Measurements from ENCODE around the gene CDH8.

Gene CDH8, protein sequence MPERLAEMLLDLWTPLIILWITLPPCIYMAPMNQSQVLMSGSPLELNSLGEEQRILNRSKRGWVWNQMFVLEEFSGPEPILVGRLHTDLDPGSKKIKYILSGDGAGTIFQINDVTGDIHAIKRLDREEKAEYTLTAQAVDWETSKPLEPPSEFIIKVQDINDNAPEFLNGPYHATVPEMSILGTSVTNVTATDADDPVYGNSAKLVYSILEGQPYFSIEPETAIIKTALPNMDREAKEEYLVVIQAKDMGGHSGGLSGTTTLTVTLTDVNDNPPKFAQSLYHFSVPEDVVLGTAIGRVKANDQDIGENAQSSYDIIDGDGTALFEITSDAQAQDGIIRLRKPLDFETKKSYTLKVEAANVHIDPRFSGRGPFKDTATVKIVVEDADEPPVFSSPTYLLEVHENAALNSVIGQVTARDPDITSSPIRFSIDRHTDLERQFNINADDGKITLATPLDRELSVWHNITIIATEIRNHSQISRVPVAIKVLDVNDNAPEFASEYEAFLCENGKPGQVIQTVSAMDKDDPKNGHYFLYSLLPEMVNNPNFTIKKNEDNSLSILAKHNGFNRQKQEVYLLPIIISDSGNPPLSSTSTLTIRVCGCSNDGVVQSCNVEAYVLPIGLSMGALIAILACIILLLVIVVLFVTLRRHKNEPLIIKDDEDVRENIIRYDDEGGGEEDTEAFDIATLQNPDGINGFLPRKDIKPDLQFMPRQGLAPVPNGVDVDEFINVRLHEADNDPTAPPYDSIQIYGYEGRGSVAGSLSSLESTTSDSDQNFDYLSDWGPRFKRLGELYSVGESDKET

DNA sequence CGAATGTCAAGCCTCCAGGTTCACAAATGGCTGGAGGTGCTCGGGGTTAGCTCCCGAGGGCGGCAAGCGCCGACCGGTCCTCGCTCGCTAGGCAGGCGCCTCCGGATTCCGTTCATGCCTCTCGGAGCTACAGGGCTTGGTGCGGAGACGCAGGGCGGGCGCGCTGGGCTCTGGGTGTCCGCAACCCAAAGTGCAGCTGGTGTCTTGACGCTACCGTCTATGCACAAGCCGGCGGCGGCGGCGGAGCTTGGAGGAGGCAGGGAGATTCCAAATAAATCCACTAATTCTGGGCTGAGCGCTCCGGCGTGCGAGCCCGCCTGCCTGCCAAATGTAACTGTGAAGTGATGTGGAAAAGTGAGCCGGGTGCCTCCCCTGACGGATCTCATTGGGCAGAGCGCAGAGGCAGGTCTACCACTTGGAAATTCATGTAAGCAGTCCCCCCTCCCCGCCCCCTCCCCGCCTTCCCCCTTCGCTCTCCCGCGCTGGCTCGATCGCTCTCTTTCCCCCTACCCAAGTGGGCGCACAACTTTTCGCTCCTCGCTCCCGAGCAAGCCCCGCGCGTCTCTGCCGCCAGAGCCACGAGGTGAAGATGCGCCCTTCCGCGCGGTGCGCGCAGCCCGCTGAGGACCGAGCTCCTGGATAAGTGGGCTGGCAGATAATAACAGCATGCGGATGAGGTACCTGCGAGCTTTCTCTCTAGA is at the start of gene CDH8:
Gene CDH8, minus strand, starts transcription at position 338 of the 701 bp plus-strand sequence. CDS start 15,035 bp downstream, outside the sequence.
- no peak for DNase-seq (ENCODE audit: low read depth)

DNA sequence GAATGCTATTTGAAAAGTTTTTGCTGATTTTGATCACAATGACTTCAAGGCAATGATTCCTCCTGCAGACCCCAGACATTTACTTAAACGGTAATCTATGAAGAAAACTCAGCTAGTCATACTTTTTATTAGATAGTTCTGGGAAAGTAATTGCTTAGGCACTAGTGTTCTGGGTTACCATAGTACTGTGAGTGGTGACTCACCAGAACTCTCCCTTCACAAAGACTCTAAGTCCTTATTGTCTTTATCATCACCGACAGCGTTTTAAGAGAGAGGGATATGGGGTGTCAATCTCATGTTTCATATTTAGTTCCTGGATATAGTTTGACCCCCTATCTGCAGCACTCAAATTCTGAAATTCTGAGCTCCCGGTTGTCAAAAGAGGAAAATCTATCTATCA is 43.0 kb upstream of the CDH8 start:
- DNase-seq (ENCODE audit: low read depth): no peak

DNA sequence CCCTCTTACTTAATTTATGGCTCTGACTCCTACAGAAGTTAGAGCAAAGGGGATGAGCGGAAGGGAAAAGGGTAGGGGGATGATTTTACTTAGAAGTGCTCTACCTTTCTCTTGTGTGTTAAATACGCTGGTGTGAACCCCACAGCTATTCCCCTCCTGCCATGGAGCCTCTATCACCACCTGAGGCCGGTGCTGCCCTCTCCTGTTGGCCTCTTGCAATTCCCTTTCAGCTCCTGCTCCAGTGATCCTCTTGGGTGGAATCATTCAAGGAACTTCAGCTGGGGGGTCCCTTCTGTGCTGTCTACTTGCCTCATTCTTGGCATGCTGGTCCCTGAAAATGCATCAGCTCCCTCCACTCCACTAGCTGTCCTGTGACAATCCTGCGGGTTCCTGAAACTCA is 41.8 kb upstream of the CDH8 start:
- DNase-seq (ENCODE audit: low read depth): no peak

DNA sequence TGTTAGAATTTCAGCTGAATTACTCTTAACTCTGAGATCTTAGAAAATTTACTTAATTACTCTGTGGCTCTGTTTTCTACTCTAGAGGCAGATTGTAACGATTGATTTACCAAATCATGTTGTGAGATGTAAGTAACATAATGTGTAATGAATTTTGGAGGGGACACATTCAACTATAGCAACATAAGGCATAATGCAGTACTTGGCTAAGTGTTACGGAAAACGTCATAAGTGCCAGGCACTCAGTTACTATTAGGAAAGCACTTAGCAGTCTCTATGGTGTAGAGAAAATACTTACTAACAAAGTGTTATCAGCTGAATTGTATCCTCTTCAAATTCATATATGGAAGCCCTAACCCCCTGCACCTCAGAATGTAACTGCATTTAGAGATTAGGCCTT is 40.6 kb upstream of the CDH8 start:
- DNase-seq (ENCODE audit: low read depth): no peak

DNA sequence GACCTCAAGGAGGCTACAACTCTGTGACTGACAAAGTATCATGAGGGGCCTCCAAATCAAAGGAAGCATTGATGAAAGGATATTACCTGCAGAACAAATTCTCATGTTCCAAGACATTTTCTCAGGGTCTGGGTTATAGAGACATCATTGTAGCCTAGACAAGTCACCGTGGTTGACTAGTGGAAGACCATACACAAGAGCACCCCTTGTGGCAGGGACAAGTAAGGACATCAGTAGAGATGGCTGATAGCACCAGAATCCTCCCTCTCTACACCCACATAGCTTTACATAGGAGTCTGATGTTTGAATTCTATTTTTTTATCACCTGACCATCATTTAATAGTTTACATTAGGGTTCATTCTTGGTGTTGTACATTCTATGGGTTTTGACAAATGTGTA is 32.5 kb upstream of the CDH8 start:
- no peak for DNase-seq (ENCODE audit: low read depth)

DNA sequence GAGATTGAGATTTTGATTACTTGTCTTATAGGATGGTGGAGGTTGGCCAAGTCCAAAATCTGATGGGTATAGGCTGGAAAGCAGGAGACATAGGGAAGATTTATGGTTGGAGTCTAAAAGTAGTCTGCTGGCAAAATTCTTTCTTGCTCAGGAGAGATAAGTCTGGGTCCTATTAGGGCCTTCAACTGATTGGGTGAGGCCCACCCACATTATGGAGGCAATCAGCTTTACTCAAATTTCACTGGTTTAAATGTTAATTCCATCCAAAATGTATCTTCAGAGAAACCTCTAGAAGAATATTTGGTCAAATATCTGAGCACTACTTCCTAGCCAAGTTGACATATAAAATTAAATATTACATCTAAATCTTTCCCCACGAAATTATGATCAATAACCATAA is 31.7 kb upstream of the CDH8 start:
- no peak for DNase-seq (ENCODE audit: low read depth)

DNA sequence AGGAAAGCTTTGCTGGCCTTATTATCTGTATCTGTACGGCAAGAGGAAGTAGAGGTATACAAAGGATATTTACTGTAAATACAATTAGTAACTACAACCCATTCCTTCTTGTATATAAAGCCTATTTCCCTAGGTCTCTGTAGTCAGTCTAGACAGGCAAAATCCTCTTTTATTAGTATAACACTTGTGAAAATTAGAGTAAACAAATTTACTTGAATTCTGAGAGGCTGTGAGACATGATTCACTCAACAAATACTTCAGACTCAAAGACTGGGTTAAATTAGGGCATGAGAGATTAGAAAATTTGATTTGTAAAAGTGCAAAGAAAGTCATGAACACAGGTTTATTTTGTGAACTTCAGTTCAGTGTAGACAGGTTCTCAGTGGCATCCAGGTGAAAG is 30.9 kb upstream of the CDH8 start:
- DNase-seq (ENCODE audit: low read depth): no peak

DNA sequence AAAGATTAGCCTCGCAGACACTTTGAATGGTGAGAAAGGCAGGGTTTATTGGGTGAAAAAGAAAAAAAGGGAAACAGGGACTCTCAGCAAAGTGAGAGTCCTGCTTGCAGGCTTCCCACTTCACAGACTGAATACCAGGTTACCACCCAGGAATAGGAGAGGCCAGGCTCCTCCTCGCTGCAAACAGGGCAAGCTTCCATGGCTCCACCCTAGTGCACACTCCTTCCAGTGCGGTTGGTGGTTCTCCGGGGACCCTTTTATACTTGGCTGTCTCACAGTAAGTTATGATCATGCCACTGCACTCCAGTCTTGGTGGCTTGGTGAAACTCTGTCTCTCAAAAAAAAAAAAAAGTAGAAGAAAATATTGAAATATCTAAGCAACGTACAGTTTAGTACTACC is 30.5 kb upstream of the CDH8 start:
- no peak for DNase-seq (ENCODE audit: low read depth)

DNA sequence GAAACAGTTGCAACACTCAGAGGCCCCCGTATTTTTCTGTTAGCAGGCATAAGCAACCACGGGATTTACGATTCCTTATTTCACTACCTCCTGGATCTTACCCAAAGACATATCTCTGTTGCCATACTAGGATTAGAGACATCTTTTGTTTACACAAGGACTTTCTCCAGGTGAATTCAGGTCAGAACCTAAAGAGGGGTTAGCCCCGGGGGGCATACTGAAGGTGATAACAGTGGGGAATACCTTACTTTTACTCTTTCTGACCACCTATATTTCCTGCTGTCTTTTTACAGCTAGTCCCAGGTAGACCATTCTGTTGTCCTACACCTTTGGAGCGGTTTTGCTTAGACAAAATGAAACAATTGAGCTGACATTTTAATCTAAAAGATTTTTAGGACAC is 27.9 kb upstream of the CDH8 start:
- no peak for DNase-seq (ENCODE audit: low read depth)

DNA sequence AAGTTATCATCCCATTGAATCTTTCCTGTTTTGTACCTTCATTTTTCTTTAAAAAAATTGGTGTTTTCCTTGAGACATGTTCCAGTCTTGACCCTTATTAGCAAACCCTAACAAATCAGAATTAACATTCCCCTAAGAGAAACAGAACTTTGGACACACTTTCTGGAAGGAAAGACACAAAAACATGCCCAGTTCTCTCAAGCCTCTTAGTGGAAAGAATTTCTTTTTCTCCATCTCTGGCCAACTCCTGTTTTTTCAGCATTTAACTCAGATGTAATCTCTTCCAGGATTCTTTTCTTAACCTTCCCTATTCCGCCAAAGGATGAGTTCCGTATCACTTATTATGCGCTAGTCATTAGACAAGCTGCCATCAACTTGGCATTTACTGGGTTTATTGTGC is 23.9 kb upstream of the CDH8 start:
- DNase-seq (ENCODE audit: low read depth): no peak

DNA sequence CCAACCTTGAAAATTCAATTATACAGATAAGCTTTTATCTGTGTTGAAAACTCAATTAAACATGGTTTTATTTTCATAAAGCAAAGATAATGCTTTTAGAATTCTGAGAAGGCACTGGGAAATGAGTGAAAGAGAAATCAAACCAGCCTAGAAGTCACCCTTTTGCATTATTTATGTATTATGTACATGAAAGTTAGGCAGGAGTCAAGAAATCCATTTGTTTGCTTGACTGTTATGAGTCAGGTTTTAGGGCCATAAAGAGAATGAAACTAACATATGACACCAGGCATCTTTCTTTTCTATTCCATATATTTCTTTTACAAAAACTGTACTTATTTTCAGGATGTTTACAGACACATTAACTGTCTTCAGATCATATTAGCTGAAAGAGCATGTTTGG is 23.3 kb upstream of the CDH8 start:
- DNase-seq (ENCODE audit: low read depth): no peak

DNA sequence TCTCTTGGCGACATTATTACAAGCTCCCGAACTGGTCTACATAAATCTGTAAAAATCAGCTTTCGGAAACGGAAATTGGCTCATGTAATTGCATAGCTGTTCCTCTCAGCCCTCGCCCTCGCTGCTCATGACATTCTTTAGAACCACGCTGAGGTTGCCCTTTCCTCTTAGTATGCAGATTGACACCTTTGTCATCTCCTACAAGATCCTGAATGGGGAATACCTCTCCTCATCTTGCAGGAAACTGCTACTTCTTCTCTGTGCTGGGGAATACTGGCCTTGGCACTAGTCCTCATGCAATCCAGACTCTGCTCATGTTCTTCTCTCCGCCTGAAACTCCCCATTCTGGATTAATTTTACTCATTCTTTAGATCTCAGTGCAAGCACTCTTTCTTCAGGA is 22.2 kb upstream of the CDH8 start:
- no peak for DNase-seq (ENCODE audit: low read depth)

DNA sequence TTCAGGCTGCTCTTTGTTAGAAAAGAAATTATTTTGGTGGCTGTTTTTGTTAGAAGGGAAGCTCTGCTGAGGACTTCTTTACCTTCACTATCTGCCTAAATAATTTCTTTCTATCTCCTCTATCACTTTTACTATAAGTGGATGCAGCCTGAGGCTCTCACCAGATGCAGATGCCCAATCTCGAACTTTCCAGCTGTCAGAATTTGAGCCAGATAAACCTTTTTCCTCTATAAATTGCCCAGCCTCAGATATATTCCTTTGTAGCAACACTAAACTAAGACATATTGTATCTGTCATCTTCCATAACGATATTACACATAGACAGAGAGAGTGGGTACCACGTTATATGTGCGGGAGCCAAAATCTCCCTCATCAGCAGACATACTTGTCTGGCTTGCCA is 15.7 kb upstream of the CDH8 start:
- DNase-seq (ENCODE audit: low read depth): no peak

DNA sequence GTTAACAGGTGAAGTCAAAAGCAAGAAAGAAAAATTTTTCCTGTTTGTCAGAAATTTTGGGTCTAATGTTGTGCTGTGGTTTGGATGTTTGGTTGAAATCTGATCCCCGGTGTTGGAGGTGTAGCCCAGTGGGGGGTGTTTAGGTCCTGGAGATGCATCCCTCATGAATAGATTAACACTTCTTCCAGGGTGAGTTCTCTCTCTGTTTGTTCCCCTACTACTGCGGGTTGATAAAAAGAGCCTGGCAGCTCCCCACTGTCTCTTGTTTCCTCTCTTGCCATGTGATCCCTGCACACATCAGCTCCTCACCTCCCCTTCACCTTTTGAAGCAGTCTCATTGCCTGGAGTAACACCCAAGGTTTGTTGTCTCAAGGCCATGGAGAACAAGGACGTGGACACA is 14.6 kb upstream of the CDH8 start:
- DNase-seq (ENCODE audit: low read depth): no peak

DNA sequence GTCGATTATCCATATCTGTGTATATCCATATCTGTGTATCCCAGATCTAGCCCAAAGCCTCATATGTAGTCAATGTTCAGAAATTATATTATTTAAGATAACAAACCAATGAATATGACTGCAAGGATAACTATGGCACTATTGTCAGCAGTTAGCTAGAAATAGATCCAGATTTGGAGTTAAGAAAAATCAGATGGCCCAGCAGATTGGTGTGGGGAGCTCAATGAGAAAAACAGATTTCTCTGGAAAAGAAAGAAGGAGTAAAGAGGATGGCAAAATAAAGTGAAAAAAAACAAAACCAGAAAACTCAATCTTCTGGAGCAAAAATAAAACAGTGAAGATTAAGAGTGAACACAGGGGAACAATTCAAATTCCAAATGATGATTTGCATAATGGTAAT is 10.6 kb upstream of the CDH8 start:
- no peak for DNase-seq (ENCODE audit: low read depth)

DNA sequence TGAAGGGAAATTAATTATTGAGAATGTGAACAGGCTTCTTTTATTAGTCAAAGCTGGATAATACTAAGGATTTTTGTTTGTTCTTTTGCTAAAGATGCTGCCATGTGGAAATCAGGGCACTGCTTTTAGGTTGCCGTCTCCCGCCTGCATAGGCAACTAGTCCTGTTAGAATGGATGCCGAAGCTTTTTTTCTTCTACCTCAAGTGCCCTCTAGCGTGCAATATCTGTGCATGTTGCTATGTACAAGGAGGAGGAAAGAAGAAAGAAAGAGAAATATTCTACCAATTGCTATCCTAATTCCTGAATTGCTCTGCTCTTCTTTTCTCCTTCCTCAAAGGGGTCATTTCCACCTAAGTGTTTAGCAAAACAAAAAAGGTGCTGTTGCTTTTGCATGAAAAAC is 5.2 kb upstream of the CDH8 start:
- no peak for DNase-seq (ENCODE audit: low read depth)

DNA sequence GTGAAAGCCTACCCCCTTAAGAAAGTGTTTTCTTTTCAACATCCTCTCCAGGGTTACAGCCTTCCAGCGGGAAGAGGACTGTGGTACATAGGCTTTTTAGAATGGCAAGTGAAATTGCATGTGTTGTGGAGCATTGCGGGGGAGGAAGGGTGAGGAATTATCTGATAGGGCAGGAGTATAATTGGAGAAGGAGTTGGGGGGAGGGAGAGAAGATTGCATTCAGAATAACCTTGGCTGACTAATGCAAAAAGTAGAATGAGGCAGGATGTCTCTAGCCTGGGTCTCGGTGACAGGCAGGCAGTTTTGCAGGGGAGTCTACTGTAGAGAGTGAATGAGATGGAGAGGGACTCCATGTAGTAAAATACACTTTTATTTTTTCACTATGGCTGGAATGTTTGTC is 2.4 kb upstream of the CDH8 start:
- DNase-seq (ENCODE audit: low read depth): no peak

DNA sequence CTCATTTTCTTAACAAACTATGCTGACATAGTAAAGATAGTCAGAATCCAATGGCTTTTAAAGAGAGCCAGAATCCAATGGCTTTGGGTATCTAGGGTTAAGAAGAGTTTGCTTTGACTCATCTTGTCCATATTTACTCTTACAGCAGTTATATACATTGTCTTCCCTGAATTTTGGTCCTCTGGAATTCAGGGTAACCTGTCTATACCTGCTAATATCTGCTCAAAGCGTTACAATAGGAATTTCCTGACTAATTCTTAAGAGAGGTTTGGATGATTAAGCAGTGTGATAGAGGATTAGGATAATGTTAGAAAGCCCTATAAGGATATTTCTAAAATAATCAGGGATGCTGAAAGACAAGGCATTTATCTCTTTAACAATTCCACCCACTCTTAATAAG is 2.0 kb upstream of the CDH8 start:
- no peak for DNase-seq (ENCODE audit: low read depth)

DNA sequence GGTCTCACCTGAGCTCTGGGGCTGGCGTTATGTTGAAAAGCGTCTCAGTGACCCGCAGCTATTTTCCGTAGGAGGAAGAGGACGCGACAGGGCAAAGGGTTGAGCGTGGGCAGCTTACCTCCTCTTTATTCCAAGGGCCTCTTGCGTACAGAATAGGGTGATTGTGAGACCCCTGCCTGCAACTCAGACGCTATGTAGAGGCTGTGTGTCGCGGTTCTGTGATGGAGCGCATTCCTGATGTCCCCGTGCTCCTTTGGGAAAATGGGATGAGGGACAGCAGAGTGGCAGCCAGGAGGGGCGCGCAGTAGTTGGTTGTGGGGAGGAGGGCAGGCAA is 531 bp upstream of the CDH8 start:
- no peak for DNase-seq (ENCODE audit: low read depth)

DNA sequence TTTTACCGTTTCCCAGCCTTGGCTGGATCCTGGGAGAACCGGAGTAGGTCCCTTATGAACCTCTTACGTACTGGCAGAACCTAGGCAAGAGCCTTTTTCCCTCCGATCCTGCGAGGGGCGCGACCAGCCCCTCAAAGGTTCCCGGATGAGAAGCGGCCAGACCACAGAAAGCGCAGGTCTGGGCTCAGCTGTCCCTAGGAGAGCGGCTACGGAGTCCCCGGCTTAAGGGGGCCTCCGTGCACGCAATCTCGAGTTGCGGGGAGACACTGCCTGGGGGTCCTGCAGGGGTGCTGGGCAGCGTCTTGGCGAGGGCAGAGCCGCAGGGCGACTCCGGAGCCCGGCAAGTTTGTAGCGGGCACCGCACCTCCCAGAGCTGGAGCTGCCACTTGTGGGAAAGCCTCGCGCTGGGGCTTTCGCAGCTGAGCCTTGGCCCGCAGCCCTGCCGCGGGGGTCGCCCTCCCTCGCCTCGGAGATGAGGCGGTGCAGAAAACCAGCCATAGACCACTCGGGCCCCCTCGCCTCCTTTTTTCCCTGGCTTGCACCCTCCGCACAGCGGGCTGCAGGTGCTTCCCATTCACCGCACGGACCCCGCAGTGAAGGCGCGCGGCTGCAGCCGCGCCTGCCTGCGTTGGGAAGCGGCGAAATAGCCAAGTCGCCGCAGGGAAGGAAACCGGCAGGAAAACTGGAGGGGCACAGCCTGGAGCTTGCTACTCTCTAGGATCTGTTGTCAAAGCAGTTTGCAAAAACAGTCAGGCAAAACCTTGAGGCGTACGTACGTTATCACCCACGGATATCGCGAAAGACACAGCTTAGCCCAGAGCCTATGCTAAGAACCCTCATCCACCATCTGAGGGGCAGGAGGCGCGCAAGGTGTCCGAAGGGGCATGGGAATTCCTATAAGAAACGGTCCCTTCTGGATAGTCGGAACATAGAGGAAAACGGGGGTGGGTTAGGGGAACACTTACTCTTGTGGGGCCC is 834 bp downstream of the CDH8 start:
- DNase-seq (ENCODE audit: low read depth): no peak

DNA sequence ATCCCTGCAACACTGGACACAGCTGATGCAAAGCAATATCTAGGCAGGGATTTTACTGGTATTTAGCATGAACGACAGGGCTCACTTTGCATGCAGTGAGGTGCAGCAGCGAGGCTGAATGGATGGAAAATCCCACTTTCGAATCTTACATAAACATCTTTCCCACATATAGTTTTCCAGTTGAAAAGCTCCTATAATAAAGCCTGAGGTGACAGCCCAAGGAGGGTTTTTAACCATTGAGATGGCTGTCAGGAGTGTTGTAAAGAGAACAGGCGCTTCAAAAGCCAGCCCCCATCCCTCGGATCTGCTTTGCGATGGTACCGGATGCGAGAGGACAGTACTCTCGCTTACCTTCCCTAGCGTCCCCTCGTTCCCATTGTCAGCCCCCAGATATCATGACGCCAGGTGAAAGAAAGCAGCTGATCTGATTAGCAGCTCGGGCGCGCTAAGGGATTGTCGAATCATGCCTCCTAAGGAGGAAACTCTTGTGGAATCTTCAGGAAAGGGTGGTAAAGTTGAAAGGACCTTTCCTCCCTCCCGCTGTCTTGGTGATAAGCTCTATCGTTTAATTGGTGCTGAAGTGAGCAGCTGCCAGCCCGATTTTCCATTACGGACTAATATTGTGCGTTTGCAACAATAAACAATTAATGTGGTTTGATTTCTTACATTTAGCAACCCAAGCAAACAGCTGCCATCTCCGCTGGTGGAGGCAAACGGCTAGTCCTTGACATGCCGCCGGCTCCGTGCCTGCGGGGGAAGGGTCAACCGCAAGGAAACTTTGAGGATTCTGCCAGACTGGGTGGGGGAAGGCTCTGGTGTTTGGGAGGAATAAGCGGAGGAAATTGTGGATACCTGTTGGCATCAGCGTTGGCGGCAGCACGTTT is 1.8 kb downstream of the CDH8 start:
- no peak for DNase-seq (ENCODE audit: low read depth)

Measured in fibroblast of gingiva (primary cell).